H1 (cell line): ENCODE data around the gene CIROP.

ENCODE experiments used
- ZNF274 ChIP-seq: IDR thresholded peaks from 2 replicates; pipeline ENCODE4 v1.7.0; 2012; ENCODE audit warnings: low read length, borderline replicate concordance; ENCODE audit errors: extremely low read depth
- TF ChIP-seq, protein P1 (sequence below), 3 experiments: IDR thresholded peaks; 1 replicate in 2 of 3; 2 replicates in 1 of 3; pipeline versions ENCODE4 v1.5.1 to v1.6.1; 2011; ENCODE audit warnings: low read length in 3 of 3, mild to moderate bottlenecking in 3 of 3, inconsistent platforms in 2 of 3, low read depth in 1 of 3, moderate library complexity in 1 of 3; ENCODE audit not compliant: insufficient read depth in 1 of 3; ENCODE audit errors: control extremely low read depth in 1 of 3

- TF ChIP-seq, protein P1, sequence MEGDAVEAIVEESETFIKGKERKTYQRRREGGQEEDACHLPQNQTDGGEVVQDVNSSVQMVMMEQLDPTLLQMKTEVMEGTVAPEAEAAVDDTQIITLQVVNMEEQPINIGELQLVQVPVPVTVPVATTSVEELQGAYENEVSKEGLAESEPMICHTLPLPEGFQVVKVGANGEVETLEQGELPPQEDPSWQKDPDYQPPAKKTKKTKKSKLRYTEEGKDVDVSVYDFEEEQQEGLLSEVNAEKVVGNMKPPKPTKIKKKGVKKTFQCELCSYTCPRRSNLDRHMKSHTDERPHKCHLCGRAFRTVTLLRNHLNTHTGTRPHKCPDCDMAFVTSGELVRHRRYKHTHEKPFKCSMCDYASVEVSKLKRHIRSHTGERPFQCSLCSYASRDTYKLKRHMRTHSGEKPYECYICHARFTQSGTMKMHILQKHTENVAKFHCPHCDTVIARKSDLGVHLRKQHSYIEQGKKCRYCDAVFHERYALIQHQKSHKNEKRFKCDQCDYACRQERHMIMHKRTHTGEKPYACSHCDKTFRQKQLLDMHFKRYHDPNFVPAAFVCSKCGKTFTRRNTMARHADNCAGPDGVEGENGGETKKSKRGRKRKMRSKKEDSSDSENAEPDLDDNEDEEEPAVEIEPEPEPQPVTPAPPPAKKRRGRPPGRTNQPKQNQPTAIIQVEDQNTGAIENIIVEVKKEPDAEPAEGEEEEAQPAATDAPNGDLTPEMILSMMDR (IDR thresholded peaks at IDR 0.05; ENCODE audit: control extremely low read depth in 1 of 3, insufficient read depth in 1 of 3, low read depth in 1 of 3, low read length in 3 of 3): no peak
- no peak for TF ChIP-seq ZNF274
Measured at GRCh38 chr14:23063601-23064000, 41.2 kb downstream of the CIROP start.
